GM11168 (cell line): ENCODE measurements around the gene COL27A1.

Experiments used
- in situ Hi-C: fragments of 300-500 bp; cut with MboI; formaldehyde crosslinking; loops from one replicate; pipeline ENCODE4 v1.12.0; 2022; ENCODE audit warnings: low sequenced_read_pairs; ENCODE audit not compliant: unreplicated experiment

The COL27A1 gene

DNA sequence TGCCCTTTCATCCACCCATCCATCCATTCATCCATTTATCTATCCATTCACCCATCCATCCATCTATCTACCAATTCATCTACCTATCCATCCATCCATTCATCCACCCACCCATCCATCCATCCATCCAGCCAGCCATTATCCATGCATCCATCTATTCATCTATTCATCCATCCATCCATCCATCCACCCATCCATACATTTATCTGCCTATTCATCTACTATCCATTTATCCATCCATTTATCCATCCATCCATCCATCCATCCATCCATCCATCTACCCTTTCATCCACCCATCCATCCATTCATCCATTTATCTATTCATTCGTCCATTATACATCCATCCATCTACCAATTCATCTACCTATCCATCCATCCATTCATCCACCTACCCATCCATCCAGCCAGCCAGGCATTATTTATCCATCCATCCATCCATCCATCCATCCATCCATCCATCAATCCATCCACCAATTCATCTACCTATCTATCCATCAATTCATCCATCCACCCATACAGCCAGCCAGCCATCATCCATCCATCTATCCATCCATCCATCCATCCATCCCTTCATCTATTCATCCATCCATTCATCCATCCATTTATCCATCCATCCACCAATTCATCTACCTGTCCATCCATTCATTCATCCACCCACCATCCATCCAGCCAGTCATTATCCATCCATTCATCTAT, 10.2 kb downstream of the COL27A1 start:
- in situ Hi-C loops = no loop called here

DNA sequence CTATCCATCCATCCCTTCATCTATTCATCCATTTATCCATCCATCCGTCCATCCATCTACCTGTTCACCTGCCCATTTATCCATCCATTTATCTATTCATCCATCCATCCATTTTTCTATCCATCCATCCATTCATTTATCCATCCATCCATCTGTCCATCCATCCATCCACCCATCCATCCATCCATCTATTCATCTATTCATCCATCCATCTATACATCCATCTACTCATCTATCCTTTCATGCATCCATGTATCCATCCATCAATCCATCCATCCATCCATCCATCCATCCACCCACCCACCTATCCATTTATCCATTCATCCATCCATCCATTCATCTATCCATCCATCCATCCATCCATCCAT, 10.8 kb downstream of the COL27A1 start:
- in situ Hi-C loops = no loop called here

DNA sequence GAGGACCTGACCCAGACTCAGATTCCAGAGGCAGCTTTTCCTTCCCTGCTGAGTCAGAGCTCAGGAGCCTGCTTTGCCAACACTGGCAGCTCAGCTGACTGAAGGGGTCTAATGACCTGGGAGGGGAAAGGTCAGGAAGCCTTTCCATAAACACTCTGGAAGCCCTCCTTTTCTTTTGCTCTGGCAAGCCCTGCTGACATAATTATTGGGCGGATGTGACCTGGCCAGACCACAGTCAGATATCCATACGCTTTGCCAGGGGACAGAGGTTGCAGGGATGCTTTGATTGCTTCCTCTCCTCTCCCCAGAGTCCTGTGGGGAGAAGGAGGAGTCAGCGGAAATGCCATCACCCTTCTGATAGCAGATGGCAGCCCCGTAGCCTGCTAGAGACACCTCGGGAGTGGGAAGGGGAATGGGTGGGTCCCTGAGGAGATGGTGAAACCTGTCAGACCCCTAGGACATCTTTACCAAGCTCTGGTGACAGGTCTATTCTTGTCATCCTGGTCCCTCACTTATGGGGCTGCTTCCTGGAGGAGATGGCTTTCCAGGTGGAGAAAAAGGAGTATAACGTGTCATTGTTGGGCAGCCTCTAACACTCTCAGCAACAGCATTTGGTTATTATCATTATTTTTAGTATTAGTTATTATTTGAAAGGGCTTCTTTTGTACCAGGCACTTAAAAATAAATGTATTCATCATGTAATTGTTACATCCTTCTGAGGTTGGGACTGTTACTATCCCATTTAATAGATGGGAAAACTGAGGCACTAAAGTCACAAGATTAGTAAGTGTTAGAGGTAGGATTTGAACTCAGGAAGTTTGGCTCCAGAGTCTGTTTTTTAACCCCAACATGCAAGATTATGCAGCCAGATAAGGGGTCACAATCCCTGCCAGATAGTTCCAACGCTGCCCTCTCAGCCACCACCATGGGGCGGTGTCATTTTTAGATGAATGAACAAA, 11.6 kb downstream of the COL27A1 start:
- in situ Hi-C loops = no loop called here

GRCh38 chr9:114167591-114168091, 12.3 kb downstream of the COL27A1 start:
- in situ Hi-C loops = no loop called here

DNA sequence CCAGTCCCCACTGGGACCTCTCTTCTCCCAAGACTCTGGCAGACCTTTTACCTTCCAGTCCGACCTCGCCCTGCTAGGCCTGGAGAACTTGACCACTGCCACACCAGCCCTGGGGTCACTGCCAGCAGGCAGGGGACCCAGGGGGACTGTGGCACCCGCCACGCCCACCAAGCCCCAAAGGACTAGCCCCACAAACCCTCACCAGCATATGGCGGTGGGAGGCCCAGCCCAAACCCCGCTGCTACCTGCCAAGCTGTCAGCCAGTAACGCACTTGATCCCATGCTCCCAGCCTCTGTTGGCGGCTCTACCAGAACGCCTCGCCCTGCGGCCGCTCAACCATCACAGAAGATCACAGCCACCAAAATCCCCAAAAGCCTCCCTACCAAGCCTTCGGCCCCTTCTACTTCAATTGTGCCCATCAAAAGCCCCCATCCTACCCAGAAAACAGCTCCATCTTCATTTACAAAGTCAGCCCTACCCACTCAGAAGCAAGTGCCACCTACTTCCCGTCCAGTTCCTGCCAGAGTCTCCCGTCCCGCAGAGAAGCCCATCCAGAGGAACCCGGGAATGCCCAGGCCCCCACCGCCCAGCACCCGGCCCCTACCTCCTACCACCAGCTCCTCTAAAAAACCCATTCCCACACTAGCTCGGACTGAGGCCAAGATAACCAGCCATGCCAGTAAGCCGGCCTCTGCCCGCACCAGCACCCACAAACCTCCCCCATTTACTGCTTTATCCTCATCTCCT, 13.1 kb downstream of the COL27A1 start:
- in situ Hi-C loops = no loop called here

- in situ Hi-C loops = no loop called here
These were observed 14.0 kb downstream of the COL27A1 start for GRCh38 chr9:114169029-114169951.

DNA sequence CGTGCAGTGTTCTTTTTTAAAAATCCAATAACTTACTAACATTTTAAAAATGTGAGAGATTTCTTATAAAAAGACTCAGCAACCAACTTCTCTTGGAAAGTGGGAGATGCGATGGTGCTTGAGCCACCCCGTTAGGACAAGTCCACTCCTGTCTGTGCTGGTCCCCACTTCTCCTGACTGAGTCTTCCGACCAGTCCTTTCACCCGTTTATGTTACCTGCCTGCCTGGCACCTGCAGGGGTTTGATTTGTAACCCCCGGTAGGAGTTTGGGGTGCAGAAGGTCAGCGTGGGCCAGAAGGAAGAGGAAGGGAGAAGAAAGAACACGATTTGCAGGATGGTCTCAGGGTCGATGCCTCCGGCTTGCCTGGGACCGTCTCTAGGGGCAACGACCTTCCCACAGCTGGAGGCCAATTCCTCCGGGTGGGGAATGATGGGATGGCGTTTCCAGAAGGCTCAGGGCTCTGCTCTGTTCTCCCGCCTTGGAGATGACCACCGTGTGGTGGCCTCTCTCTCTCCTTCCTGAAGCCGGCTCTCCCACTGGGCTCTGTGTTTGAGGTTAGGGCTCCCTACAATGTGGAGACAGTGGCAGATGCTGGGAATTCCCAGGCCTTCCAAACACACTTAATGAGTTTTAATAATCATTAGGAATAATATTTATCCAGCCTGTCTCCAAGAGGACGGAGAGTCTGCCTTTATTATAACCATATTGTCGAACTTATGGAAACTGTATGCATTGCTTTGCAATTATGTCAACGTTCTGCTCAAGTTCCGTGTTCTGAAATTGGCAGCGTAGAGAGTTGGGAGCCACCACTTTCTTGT, 14.8 kb downstream of the COL27A1 start:
- in situ Hi-C loops = no loop called here

DNA sequence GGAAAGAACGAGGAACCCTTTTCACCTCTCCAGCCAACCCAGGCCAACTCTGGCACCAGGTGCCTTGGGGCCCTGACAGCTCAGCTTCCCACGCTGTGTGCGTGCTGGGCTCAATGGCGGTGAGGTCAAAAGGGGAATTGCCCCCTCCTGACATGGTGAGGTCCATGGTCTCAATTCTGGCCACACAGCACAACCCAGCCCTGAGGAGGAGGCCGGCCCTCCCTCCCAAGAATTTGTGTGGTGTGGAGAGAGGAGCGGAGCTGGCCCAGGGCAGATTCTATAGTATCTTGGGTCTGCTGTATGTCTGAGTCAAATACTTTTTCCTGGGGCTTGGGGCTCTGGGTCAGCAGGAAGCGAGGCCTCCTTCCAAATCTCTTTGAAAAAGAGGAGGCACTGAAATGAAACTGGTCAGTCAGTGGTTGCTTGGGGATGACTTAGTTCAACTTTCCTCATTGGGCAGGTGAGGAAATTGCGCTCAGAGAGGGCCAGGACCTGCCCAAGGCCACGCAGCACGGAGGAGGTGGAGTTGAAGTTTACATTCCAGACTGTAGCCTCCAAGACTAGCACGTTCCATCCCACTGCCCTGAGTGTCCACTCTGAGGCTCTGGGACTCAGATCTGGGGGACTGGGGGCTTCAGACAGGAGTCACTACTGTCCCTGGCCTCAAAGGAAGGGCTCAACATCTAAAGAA, 15.6 kb downstream of the COL27A1 start:
- in situ Hi-C loops = no loop called here

DNA sequence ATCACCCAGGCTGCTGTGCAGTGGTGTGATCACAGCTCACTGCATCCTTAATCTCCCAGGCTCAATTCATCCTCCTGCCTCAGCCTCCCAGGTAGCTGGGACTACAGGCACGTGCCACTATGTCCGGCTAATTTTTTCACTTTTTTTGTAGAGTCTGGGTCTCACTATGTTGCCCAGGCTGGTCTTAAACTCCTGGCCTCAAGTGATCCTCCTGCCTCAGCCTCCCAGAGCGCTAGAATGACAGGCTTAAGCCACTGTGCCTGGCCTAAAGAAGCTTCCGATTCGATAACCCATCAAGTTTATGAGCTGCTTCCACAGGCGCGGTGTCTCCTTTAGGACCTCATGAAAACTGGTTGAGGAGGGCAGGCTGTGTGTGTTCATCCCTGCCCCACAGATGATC, 16.2 kb downstream of the COL27A1 start:
- in situ Hi-C loops = no loop called here

DNA sequence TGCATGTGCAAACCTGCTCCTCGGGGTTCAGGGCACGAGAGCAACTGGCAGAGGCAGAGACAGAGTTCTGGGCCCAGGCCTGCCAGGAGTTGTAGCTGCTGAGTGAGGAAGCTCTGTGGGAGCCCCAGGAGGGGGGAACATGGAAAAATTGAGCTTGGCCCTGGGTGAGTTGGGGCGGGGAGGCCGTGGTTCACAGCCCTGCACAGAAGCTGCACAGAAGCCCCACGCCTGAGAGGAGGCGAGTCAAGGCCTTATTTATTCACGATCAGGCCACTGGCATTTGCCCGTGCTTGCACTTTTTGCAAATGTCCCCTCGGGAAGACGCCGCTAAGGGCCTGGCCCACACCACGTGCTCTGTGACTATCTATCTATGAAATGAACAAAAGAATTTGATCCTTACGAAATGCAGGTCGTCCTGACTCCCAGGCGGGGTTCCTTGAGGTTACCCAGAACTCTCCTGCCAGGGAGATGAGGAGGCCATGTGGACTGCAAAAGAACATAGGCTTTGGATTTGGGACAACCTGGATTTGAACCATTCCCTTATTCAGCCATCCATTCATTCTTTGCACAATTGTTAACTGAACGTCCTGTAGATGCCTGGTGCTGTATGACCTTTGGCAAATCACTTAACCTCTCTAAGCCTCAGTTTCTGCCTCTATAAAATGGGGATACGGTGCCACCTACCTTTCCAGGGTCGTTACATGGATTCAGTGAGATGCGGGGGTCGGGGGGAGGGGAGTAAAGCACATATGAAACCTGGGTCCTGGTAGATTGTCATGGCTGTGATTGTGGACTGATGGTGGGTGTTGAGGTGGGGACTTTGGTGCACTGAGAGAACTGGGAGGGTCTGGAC, 17.9 kb downstream of the COL27A1 start:
- in situ Hi-C loops = no loop called here

- in situ Hi-C loops = no loop called here
These were observed 19.2 kb downstream of the COL27A1 start for GRCh38 chr9:114174557-114174875.

- in situ Hi-C loops = no loop called here
These were observed 19.8 kb downstream of the COL27A1 start for GRCh38 chr9:114174876-114175771.

- in situ Hi-C loops = no loop called here
These were observed 21.4 kb downstream of the COL27A1 start for GRCh38 chr9:114176624-114177291.

- in situ Hi-C loops = no loop called here
These were observed 22.2 kb downstream of the COL27A1 start for GRCh38 chr9:114177423-114178064.

GRCh38 chr9:114178076-114178475, 22.7 kb downstream of the COL27A1 start:
- in situ Hi-C loops = no loop called here
